Erythroblast (primary cell): Measurements from ENCODE around the gene NDRG2.

Experiments
- GATA1 ChIP-seq: IDR thresholded peaks from 2 replicates; pipeline ENCODE4 v1.6.1; 2011; ENCODE audit warnings: low read depth, mild to moderate bottlenecking, control low read depth, low read length, moderate library complexity
- POLR2A ChIP-seq: IDR thresholded peaks from 2 replicates; pipeline ENCODE4 v1.6.1; 2011; ENCODE audit warnings: mild to moderate bottlenecking, low read length

DNA sequence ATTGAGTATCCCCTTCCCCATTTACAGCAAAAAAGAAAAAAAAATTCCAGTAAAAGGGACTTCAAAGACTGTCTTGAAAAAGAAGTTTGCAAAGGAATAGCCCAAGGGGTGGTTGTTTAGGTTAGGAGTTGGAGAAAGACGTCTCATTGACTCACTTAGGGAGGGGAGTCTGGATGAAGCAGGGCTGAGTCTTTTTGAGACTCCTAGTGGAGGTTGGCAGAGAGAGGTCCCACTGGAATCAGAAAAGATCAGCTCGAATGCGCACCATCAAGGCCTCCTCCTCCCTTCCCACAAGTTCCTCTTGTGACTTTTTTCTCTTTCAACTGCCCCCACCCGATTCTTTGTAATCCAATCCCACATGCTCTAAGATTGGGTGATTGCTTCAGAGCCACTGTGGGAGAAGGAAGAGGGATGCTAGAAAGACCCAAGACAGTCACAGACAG is 47.2 kb upstream of the NDRG2 start:
- no peak for TF ChIP-seq POLR2A
- no peak for TF ChIP-seq GATA1
